K562 (cell line): ENCODE measurements around the gene MATR3. TPM values are rescaled to one million over a fixed set of nuclear protein-coding genes. Genes with fewer than 3 reads are reported as not detected.

Experiments
- CBX8 ChIP-seq: fragments of 200-600 bp; sonication (generic); IDR thresholded peaks from 2 replicates; pipeline ENCODE4 v1.6.1; 2012; ENCODE audit warnings: borderline replicate concordance, mixed run types, low read depth, mild to moderate bottlenecking, moderate library complexity, mixed read lengths, low read length, control low read depth, inconsistent platforms; ENCODE audit not compliant: poor library complexity, severe bottlenecking; ENCODE audit errors: extremely low read depth
- FOXK2 ChIP-seq, 2 experiments: fragments of 450-650 bp; IDR thresholded peaks in 1 of 2; conservative IDR thresholded peaks in 1 of 2; 2 replicates each; pipeline ENCODE4 v1.6.1; 2016; ENCODE audit warnings: low read depth in 2 of 2, mild to moderate bottlenecking in 1 of 2
- FOXM1 ChIP-seq, 2 experiments: fragments of 450-650 bp in 1 of 2; sonication (generic) in 1 of 2; formaldehyde crosslinking in 1 of 2; IDR thresholded peaks; 2 replicates each; pipeline versions ENCODE4 v1.6.1 to v1.9.0; 2017 to 2022; ENCODE audit warnings: low read depth in 2 of 2, mild to moderate bottlenecking in 2 of 2, missing genetic modification reagents in 1 of 2, moderate library complexity in 1 of 2
- KHSRP ChIP-seq: fragments of 450-650 bp; IDR thresholded peaks from 2 replicates; pipeline ENCODE4 v1.6.1; 2017
- MEF2D ChIP-seq: conservative IDR thresholded peaks from 2 replicates; pipeline ENCODE4 v1.6.1; 2016; ENCODE audit warnings: low read depth, missing genetic modification characterization, missing compliant biosample characterization
- MYBL2 ChIP-seq, 2 experiments: fragments of 450-650 bp in 1 of 2; sonication (generic) in 1 of 2; formaldehyde crosslinking in 1 of 2; IDR thresholded peaks; 2 replicates each; pipeline versions ENCODE4 v1.6.1 to v1.8.1; 2017 to 2022; ENCODE audit warnings: borderline replicate concordance in 1 of 2, inconsistent platforms in 1 of 2, low read depth in 1 of 2, mild to moderate bottlenecking in 1 of 2, missing genetic modification reagents in 1 of 2, moderate library complexity in 1 of 2
- NCOA1 ChIP-seq: fragments of 450-650 bp; IDR thresholded peaks from 2 replicates; pipeline ENCODE4 v1.6.1; 2016; ENCODE audit warnings: low read depth
- SAFB ChIP-seq: fragments of 200-400 bp; formaldehyde crosslinking; IDR thresholded peaks from 2 replicates; pipeline ENCODE4 v1.6.1; 2017; ENCODE audit warnings: low read depth, low read length, borderline replicate concordance
- SIRT6 ChIP-seq: IDR thresholded peaks from one replicate; pipeline ENCODE4 v1.6.1; 2012; ENCODE audit warnings: low read depth, mild to moderate bottlenecking, control low read depth, inconsistent platforms, low read length, moderate library complexity
- SIX5 ChIP-seq, 2 experiments: IDR thresholded peaks; 2 replicates each; pipeline ENCODE4 v1.6.1; 2011; ENCODE audit warnings: low read length in 2 of 2, borderline replicate concordance in 1 of 2, low read depth in 1 of 2, mild to moderate bottlenecking in 1 of 2, moderate library complexity in 1 of 2; ENCODE audit not compliant: insufficient read depth in 1 of 2
- TFAM ChIP-seq: fragments of 250-450 bp; sonication (Bioruptor Pico); conservative IDR thresholded peaks from 2 replicates; pipeline ENCODE4 v1.5.0; 2021; ENCODE audit warnings: mild to moderate bottlenecking, moderate library complexity
- U2AF1 ChIP-seq: fragments of 200-400 bp; formaldehyde crosslinking; optimal IDR thresholded peaks from 2 replicates; pipeline ENCODE3; 2017; ENCODE audit warnings: mild to moderate bottlenecking, low read depth, low read length, moderate library complexity
- WHSC1 ChIP-seq: IDR thresholded peaks from one replicate; pipeline ENCODE4 v1.6.1; 2012; ENCODE audit warnings: low read length, control low read depth, inconsistent platforms
- ZBTB17 ChIP-seq: fragments of 450-650 bp; formaldehyde crosslinking; IDR thresholded peaks from 2 replicates; pipeline ENCODE4 v1.4.0; 2020; ENCODE audit warnings: mild to moderate bottlenecking
- ZFP1 ChIP-seq: fragments of 450-650 bp; formaldehyde crosslinking; IDR thresholded peaks from 2 replicates; pipeline ENCODE4 v1.4.0; 2020; ENCODE audit warnings: mild to moderate bottlenecking, mixed read lengths
- ZNF121 ChIP-seq: sonication (generic); formaldehyde crosslinking; conservative IDR thresholded peaks from 2 replicates; pipeline ENCODE4 v1.8.0; 2022; ENCODE audit warnings: missing genetic modification reagents
- ZNF134 ChIP-seq: fragments of 250-450 bp; sonication (Bioruptor Pico); conservative IDR thresholded peaks from 2 replicates; pipeline ENCODE4 v1.4.0; 2020
- ZNF239 ChIP-seq: fragments of 250-450 bp; sonication (Bioruptor Pico); IDR thresholded peaks from 2 replicates; pipeline ENCODE4 v1.4.0; 2020; ENCODE audit warnings: mild to moderate bottlenecking
- ZNF324 ChIP-seq: fragments of 250-450 bp; sonication (Bioruptor Pico); IDR thresholded peaks from 2 replicates; pipeline ENCODE4 v1.4.0; 2020; ENCODE audit warnings: mild to moderate bottlenecking
- ZNF384 ChIP-seq: IDR thresholded peaks from 2 replicates; pipeline ENCODE4 v1.6.1; 2012; ENCODE audit warnings: low read depth, low read length, improper control_type of control experiment
- ZNF75A ChIP-seq: fragments of 450-650 bp; formaldehyde crosslinking; IDR thresholded peaks from 2 replicates; pipeline ENCODE4 v1.4.0; 2020; ENCODE audit warnings: mild to moderate bottlenecking
- ZSCAN32 ChIP-seq: fragments of 450-650 bp; formaldehyde crosslinking; IDR thresholded peaks from 2 replicates; pipeline ENCODE4 v1.4.0; 2020; ENCODE audit warnings: mild to moderate bottlenecking, moderate library complexity
- ZZZ3 ChIP-seq: fragments of 450-650 bp; IDR thresholded peaks from 2 replicates; pipeline ENCODE4 v1.6.1; 2016; ENCODE audit warnings: antibody characterized with exemption, mild to moderate bottlenecking, moderate library complexity
- polyA plus RNA-seq, 8 experiments: library from polyadenylated mRNA; depleted of rRNA in 4 of 8; stranded (reverse) in 5 of 8; unstranded in 3 of 8; fragments of >200 nt; fragmentation: Nextera tagmentation in 2 of 8; fragmentation: Illumina TruSeq in 1 of 8; extraction: Ambion mirVana in 2 of 8; extraction: Trizol in 1 of 8; gene quantifications; 2 replicates each; pipeline versions ENCODE4 v1.2.1 to v1.2.3, GENCODE V29; 2011 to 2014; ENCODE audit warnings: inconsistent platforms in 1 of 8, missing spikeins in 1 of 8
- total RNA-seq, 7 experiments: library from RNA; depleted of rRNA in 6 of 7; stranded (reverse); fragments of >200 nt in 6 of 7; fragmentation: Illumina TruSeq in 2 of 7; extraction: Trizol in 2 of 7; gene quantifications; 2 replicates each; pipeline versions ENCODE4 v1.2.1 to v1.2.3, GENCODE V29; 2011 to 2021; ENCODE audit warnings: low replicate concordance in 1 of 7
- TF ChIP-seq, protein P1 (sequence below): sonication (generic); formaldehyde crosslinking; IDR thresholded peaks from 2 replicates; pipeline ENCODE4 v1.8.0; 2023; ENCODE audit warnings: mild to moderate bottlenecking, missing genetic modification reagents
- TF ChIP-seq, protein P2 (sequence below): sonication (generic); formaldehyde crosslinking; IDR thresholded peaks from 2 replicates; pipeline ENCODE4 v1.8.0; 2022; ENCODE audit warnings: mild to moderate bottlenecking, missing genetic modification reagents
- TF ChIP-seq, protein P3 (sequence below): sonication (generic); formaldehyde crosslinking; IDR thresholded peaks from 2 replicates; pipeline ENCODE4 v1.8.0; 2022; ENCODE audit warnings: missing genetic modification reagents, mild to moderate bottlenecking, borderline replicate concordance

Gene MATR3
- total and polyA plus RNA-seq, 9 of the 15 experiments (the other 6 are each of a cell fraction or from before 2014, with no cell fraction given) = 150 to 425 (median 263) TPM

- TF ChIP-seq ZSCAN32 (CRISPR knock-in tag) (no peak), ZNF75A (no peak), ZNF121 (CRISPR knock-in tag) (no peak), ZFP1 (no peak), SIRT6 (no peak), ZBTB17 (CRISPR knock-in tag) (peak; percentile 68; the same call in 1 of the 2 replicates), WHSC1 (no peak), MEF2D (0 out of 2 replicates have a peak, but pooled peaks have one; percentile 33), CBX8 (no peak), FOXM1 (IDR thresholded peaks at IDR 0.05; ENCODE audit: low read depth) (no peak), FOXM1 (CRISPR knock-in tag; IDR thresholded peaks at IDR 0.05; ENCODE audit: low read depth) (peak; percentile 20; the same call in 1 of the 2 replicates), TFAM (CRISPR knock-in tag) (no peak), ZNF239 (CRISPR knock-in tag) (no peak), FOXK2 (conservative IDR thresholded peaks at IDR 0.05 in 1 of 2, IDR thresholded peaks at IDR 0.05 in 1 of 2; ENCODE audit: low read depth in 2 of 2) (peak; percentile 65 to 83), MYBL2 (IDR thresholded peaks at IDR 0.05; ENCODE audit: low read depth) (no peak), MYBL2 (CRISPR knock-in tag; IDR thresholded peaks at IDR 0.05; ENCODE audit: borderline replicate concordance) (no peak), ZZZ3 (no peak), ZNF384 (0 out of 2 replicates have a peak, but pooled peaks have one; percentile 23), KHSRP (no peak), U2AF1 (no peak), SAFB (no peak), NCOA1 (0 out of 2 replicates have a peak, but pooled peaks have one; percentile 62), SIX5 (IDR thresholded peaks at IDR 0.05; ENCODE audit: borderline replicate concordance in 1 of 2, insufficient read depth in 1 of 2, low read depth in 1 of 2, low read length in 2 of 2) (no peak), ZNF324 (CRISPR knock-in tag) (no peak), ZNF134 (no peak)
- TF ChIP-seq, protein P1, sequence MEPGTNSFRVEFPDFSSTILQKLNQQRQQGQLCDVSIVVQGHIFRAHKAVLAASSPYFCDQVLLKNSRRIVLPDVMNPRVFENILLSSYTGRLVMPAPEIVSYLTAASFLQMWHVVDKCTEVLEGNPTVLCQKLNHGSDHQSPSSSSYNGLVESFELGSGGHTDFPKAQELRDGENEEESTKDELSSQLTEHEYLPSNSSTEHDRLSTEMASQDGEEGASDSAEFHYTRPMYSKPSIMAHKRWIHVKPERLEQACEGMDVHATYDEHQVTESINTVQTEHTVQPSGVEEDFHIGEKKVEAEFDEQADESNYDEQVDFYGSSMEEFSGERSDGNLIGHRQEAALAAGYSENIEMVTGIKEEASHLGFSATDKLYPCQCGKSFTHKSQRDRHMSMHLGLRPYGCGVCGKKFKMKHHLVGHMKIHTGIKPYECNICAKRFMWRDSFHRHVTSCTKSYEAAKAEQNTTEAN (CRISPR knock-in tag) = no peak; the same call in 1 of the 2 replicates
- TF ChIP-seq, protein P2, sequence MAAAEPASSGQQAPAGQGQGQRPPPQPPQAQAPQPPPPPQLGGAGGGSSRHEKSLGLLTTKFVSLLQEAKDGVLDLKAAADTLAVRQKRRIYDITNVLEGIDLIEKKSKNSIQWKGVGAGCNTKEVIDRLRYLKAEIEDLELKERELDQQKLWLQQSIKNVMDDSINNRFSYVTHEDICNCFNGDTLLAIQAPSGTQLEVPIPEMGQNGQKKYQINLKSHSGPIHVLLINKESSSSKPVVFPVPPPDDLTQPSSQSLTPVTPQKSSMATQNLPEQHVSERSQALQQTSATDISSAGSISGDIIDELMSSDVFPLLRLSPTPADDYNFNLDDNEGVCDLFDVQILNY (CRISPR knock-in tag) = no peak
- TF ChIP-seq, protein P3, sequence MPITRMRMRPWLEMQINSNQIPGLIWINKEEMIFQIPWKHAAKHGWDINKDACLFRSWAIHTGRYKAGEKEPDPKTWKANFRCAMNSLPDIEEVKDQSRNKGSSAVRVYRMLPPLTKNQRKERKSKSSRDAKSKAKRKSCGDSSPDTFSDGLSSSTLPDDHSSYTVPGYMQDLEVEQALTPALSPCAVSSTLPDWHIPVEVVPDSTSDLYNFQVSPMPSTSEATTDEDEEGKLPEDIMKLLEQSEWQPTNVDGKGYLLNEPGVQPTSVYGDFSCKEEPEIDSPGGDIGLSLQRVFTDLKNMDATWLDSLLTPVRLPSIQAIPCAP (CRISPR knock-in tag) = no peak
These were observed 48.3 kb downstream of the MATR3 start, which contains the start of gene PAIP2 (continued) for GRCh38 chr5:139341689-139342422.
